Hypothalamus (tissue), 51 donors: ENCODE data around the gene PSMB7.
A peak's percentile ranks its signal among the peaks of the same experiment; 100 is the strongest.

Experiments used
- DNase-seq, 51 donors: peaks; one replicate each; lab custom pipeline; 2025; lab: John Stamatoyannopoulos, UW

Gene PSMB7

GRCh38 chr9:124308606-124309491, 106.4 kb downstream of the PSMB7 start:
- no peak for DNase-seq

GRCh38 chr9:124307379-124308030, 107.7 kb downstream of the PSMB7 start:
- no peak for DNase-seq

- peak in 2 of 51 donors; percentile 16 to 18 for DNase-seq
Observed at GRCh38 chr9:124306098-124306735, 109.0 kb downstream of the PSMB7 start.

- DNase-seq, result no peak
Observed at GRCh38 chr9:124304285-124304684, 111.0 kb downstream of the PSMB7 start.

GRCh38 chr9:124303762-124304161, 111.5 kb downstream of the PSMB7 start:
- no peak for DNase-seq
